GM03348 (cell line): ENCODE measurements around the gene CAPS.
"Not testable (repeated sequence)": the region's sequence is repeated elsewhere in the genome, so short reads cannot be mapped to it uniquely, and the experiment has no call there.

Experiments
- DNase-seq: peaks from one replicate; pipeline ENCODE4 v3.0.0; 2012; ENCODE audit warnings: low spot score

The CAPS gene

DNA sequence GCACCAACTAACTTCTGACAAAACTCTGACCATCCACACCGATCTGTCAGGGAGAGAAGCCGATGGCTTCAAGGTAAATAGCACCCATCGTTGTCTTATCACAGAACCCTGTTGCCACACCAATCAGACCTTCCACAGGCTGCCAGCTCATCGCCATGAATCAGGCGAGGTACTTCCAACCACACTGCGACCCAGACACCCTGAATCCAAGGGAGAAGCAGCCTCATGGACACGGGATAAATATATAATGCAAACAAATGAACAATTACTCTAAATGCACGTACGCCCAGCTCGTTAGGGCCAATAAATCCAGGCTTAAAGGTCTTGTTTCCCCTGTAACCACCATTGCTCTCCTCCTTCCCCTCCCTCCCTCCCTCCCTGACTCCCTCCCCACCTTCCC lies 43.1 kb downstream of the CAPS start:
- DNase-seq = no peak

GRCh38 chr19:5958074-5958850 lies 44.2 kb downstream of the CAPS start:
- no peak for DNase-seq

DNA sequence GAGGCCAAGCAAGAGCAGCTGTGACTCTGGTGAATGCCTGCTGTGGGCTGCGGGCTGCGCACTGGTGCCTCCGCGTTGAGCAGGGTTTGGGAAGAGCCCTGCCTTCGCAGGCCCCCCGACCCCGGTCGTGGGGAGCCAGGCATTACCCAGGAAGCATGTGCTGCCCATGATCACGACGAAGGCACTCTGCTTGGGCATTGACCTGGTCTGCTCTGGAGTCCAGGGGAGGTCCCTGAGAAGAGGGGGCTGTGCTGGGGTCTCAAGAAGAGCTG lies 44.7 kb downstream of the CAPS start:
- DNase-seq = no peak

- no peak for DNase-seq
Observed at GRCh38 chr19:5959260-5960004, 45.4 kb downstream of the CAPS start.

- no peak for DNase-seq
Observed at GRCh38 chr19:5960005-5961001, 46.2 kb downstream of the CAPS start.

DNA sequence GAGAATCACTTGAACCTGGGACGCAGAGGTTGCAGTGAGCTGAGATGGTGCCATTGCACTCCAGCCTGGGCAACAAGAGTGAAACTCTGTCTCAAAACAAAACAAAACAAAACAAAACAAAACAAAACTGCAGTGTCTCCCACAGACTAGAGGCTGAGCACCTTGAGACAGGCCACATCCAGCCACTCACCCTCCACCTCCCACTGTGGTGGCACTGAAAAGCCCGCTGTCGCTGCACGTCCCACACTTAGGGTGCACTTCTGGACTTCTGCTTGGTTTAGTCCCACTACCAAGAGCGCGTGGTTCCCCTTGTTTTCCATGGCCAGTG lies 47.6 kb downstream of the CAPS start:
- DNase-seq = not testable (repeated sequence)

DNA sequence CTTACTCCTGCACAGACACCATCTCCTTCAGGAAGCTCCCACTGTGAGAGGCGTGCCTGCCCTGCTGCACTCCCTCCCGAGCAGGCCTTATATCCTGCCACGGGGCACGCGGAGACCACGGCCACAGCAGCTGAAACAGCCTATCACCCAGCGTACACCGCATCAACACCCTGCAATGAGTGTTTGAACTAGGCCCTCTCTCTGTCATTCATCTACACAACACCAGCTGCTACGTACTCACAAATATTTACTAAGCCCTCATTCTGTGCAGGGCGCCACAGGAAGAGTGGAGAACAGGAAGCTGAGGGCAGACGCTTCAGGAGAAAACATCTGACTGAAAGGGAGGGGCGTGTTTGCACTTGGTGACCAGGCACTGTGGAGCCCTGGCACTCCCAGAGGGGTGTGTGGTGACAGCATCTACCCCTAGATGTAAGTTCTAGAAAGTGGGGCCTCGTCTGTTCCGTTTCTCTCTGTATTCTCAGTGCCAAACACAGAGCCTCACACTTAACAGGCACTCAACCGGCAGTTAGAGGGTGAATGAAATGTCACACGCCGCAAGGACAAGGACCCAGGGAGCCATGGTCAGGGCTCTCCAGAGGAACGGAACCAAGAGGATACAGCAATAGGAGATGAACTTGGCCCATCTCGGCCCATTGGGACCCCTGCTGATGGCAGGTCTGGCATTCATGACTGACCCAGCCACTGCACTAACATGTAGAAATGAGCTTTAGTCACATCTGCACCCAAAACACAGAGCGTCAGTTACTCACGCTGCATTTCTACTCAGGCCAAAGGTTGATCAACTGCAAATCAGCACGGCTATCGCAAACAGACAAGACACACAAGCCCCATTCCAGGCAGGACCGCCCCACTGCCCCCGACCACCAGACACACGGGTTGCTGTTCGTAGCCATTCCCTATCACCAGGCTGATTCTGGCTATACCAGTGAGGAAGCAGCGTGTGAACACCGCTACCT lies 48.2 kb downstream of the CAPS start:
- DNase-seq = peak; percentile 65

DNA sequence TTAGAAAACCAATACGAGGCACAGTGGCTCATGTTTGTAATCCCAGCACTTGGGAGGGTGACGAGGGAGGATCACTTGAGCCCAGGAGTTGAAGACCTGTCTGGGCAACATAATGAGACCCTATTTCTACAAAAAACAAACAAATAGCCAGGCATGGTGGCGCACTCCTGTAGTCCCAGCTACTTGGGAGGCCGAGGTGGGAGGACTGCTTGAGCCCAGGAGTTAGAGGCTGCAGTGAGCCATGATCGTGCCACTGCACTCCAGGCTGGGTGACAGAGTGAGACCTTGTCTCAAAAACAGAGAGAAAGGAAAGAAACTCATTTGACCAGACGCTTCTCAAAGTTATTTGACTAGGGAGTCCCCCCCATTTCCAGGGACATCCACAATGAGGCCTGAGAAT lies 49.2 kb downstream of the CAPS start:
- not testable (repeated sequence) for DNase-seq

DNA sequence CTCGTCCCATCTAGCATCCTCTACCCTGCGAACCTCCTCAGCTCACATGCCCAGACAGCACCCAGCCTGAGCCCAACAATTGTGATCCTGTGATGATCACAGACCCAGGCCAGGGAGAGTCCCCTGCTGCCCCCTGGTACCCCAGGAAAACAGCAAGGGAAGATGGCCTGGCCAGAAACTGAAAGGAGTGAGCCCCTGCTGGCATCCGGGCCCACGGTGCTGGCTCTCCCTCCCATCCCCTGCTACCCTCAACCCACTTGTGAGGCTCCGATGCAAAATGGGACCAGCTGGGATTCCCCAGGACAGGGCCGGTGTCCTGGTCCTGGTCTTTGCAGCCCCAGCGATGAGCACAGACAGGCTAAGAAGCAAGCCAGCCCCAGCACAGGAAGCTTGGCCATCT lies 49.8 kb downstream of the CAPS start:
- DNase-seq = no peak

GRCh38 chr19:5964816-5965565 lies 50.9 kb downstream of the CAPS start:
- no peak for DNase-seq
